ENCODE data around the gene HIRA.

Gene HIRA

GRCh38 chr22:19460036-19460435 lies 28.5 kb upstream of the HIRA start:
- Histone ChIP-seq H3K9me3 (replicated peaks; ENCODE audit: insufficient read depth, low read length) (no peaks in the 10 kb centered on the region), H4K20me1 (ENCODE audit: insufficient read depth, low read length) (no peaks in the 10 kb centered on the region), H3K4me3 (ENCODE audit: low read length) (no peak overlapping the region), H3K9ac (ENCODE audit: low read length) (no peak overlapping the region), H3K27ac (ENCODE audit: low read length) (no peak overlapping the region), H3K9me2 (replicated peaks; ENCODE audit: insufficient read depth, low read length) (no peaks in the 10 kb centered on the region), H3F3A (ENCODE audit: insufficient read depth, low read length) (no peaks in the 10 kb centered on the region), H3K4me2 (ENCODE audit: low read depth, low read length) (no peak overlapping the region), H3K4me1 (ENCODE audit: low read length) (no peaks in the 10 kb centered on the region), H3K27me3 (replicated peaks; ENCODE audit: insufficient read depth, low read length) (no peaks in the 10 kb centered on the region), H2AFZ (ENCODE audit: low read length) (no peak overlapping the region), H3K36me3 (replicated peaks; ENCODE audit: insufficient read depth, low read length) (peaks cover 3% of the 10 kb centered on the region; the same call in 1 of the 2 replicates), H3K79me2 (ENCODE audit: low read length) (no peaks in the 10 kb centered on the region)
- no peak for DNase-seq
- no peak for TF ChIP-seq EZH2 (optimal IDR thresholded peaks at IDR 0.05; ENCODE audit: low read depth, low read length)
- no peak for TF ChIP-seq CTCF (IDR thresholded peaks at IDR 0.05; ENCODE audit: low read length)
- no peak for TF ChIP-seq EZH2phosphoT487 (IDR thresholded peaks at IDR 0.05; ENCODE audit: low read length)

GRCh38 chr22:19457828-19458428 lies 26.4 kb upstream of the HIRA start:
- no peak overlapping the region for H3K4me3 ChIP-seq (ENCODE audit: low read length)
- DNase-seq: no peak
- H3K9me2 ChIP-seq (replicated peaks; ENCODE audit: insufficient read depth, low read length): no peaks in the 10 kb centered on the region
- H3K36me3 ChIP-seq (replicated peaks; ENCODE audit: insufficient read depth, low read length): peaks cover 6% of the 10 kb centered on the region; the same call in 1 of the 2 replicates
- H3K4me1 ChIP-seq (ENCODE audit: low read length): no peaks in the 10 kb centered on the region
- no peak overlapping the region for H3K4me2 ChIP-seq (ENCODE audit: low read depth, low read length)
- H3K9ac ChIP-seq (ENCODE audit: low read length): no peak overlapping the region
- H4K20me1 ChIP-seq (ENCODE audit: insufficient read depth, low read length): no peaks in the 10 kb centered on the region
- H2AFZ ChIP-seq (ENCODE audit: low read length): no peak overlapping the region
- no peaks in the 10 kb centered on the region for H3F3A ChIP-seq (ENCODE audit: insufficient read depth, low read length)
- TF ChIP-seq EZH2 (optimal IDR thresholded peaks at IDR 0.05; ENCODE audit: low read depth, low read length): no peak
- no peak for TF ChIP-seq CTCF (IDR thresholded peaks at IDR 0.05; ENCODE audit: low read length)
- no peak for TF ChIP-seq EZH2phosphoT487 (IDR thresholded peaks at IDR 0.05; ENCODE audit: low read length)
- no peaks in the 10 kb centered on the region for H3K27me3 ChIP-seq (replicated peaks; ENCODE audit: insufficient read depth, low read length)
- H3K9me3 ChIP-seq (replicated peaks; ENCODE audit: insufficient read depth, low read length): no peaks in the 10 kb centered on the region
- H3K79me2 ChIP-seq (ENCODE audit: low read length): no peaks in the 10 kb centered on the region
- H3K27ac ChIP-seq (ENCODE audit: low read length): no peak overlapping the region

- H3K4me1 ChIP-seq (ENCODE audit: low read length): no peaks in the 10 kb centered on the region
- peaks cover 6% of the 10 kb centered on the region; the same call in 1 of the 2 replicates for H3K36me3 ChIP-seq (replicated peaks; ENCODE audit: insufficient read depth, low read length)
These were observed 25.0 kb upstream of the HIRA start for GRCh38 chr22:19456541-19456940.

More at GRCh38 chr22:19456541-19456940, 25.0 kb upstream of the HIRA start:
- Histone ChIP-seq H4K20me1 (ENCODE audit: insufficient read depth, low read length) (no peaks in the 10 kb centered on the region), H3K9me3 (replicated peaks; ENCODE audit: insufficient read depth, low read length) (no peaks in the 10 kb centered on the region), H2AFZ (ENCODE audit: low read length) (no peak overlapping the region), H3K27me3 (replicated peaks; ENCODE audit: insufficient read depth, low read length) (no peaks in the 10 kb centered on the region), H3F3A (ENCODE audit: insufficient read depth, low read length) (0 out of 2 replicates have a peak, but pooled peaks cover 4% of the 10 kb centered on the region), H3K9ac (ENCODE audit: low read length) (no peak overlapping the region), H3K9me2 (replicated peaks; ENCODE audit: insufficient read depth, low read length) (no peaks in the 10 kb centered on the region), H3K4me3 (ENCODE audit: low read length) (no peak overlapping the region), H3K4me2 (ENCODE audit: low read depth, low read length) (no peak overlapping the region), H3K79me2 (ENCODE audit: low read length) (no peaks in the 10 kb centered on the region), H3K27ac (ENCODE audit: low read length) (no peak overlapping the region)
- no peak for DNase-seq
- no peak for TF ChIP-seq EZH2 (optimal IDR thresholded peaks at IDR 0.05; ENCODE audit: low read depth, low read length)
- TF ChIP-seq EZH2phosphoT487 (IDR thresholded peaks at IDR 0.05; ENCODE audit: low read length): no peak
- TF ChIP-seq CTCF (IDR thresholded peaks at IDR 0.05; ENCODE audit: low read length): no peak
